WTC11 (cell line): Measurements from ENCODE around the gene FGF21. TPM values are rescaled to one million over a fixed set of nuclear protein-coding genes. Genes with fewer than 3 reads are reported as not detected.

Experiments used
- ATAC-seq: fragments of 200-7000 bp; cut with Tn5 transposase; 2 replicates; pipeline ENCODE4 v1.10.0; 2021; ENCODE audit warnings: mild to moderate bottlenecking, moderate library complexity
- CTCF ChIA-PET: fragments of 300-600 bp; sonication (Branson Sonifier 250); formaldehyde crosslinking; loops from one replicate; lab custom pipeline; 2021; ENCODE audit warnings: antibody characterized with exemption; lab: Charles Lee
- POLR2A ChIA-PET: fragments of 350-600 bp; sonication (Branson Sonifier 250); formaldehyde crosslinking; loops from one replicate; lab custom pipeline; 2021; ENCODE audit warnings: antibody characterized with exemption; lab: Charles Lee
- DNase-seq: peaks from one replicate; pipeline ENCODE4 v3.0.0; 2021; ENCODE audit warnings: low spot score
- H3K27ac Mint-ChIP-seq: 2 replicates; pipeline ENCODE4 v1.8.0; 2021; ENCODE audit warnings: mixed read lengths
- H3K27me3 Mint-ChIP-seq: 2 replicates; pipeline ENCODE4 v1.8.0; 2021; ENCODE audit warnings: low read depth, mild to moderate bottlenecking, moderate library complexity, mixed read lengths
- H3K36me3 Mint-ChIP-seq: 2 replicates; pipeline ENCODE4 v1.8.0; 2021; ENCODE audit warnings: mixed read lengths
- H3K4me1 Mint-ChIP-seq: 2 replicates; pipeline ENCODE4 v1.8.0; 2022; ENCODE audit warnings: mixed read lengths
- H3K4me3 Mint-ChIP-seq: 2 replicates; pipeline ENCODE4 v1.8.0; 2021; ENCODE audit warnings: mild to moderate bottlenecking, moderate library complexity, mixed read lengths
- H3K9me3 Mint-ChIP-seq: 2 replicates; pipeline ENCODE4 v1.8.0; 2021; ENCODE audit warnings: mixed read lengths
- CREM ChIP-seq: sonication (generic); formaldehyde crosslinking; IDR thresholded peaks from 2 replicates; pipeline ENCODE4 v1.8.1; 2022; ENCODE audit warnings: mild to moderate bottlenecking, missing genetic modification reagents, moderate library complexity
- FOXP1 ChIP-seq: sonication (generic); formaldehyde crosslinking; IDR thresholded peaks from 2 replicates; pipeline ENCODE4 v1.8.0; 2022; ENCODE audit warnings: missing genetic modification reagents, mild to moderate bottlenecking, moderate library complexity, borderline replicate concordance
- NFATC4 ChIP-seq: fragments of 250-450 bp; sonication (Bioruptor Pico); IDR thresholded peaks from 2 replicates; pipeline ENCODE4 v1.9.0; 2021; ENCODE audit warnings: mild to moderate bottlenecking
- NR2C2 ChIP-seq: sonication (generic); formaldehyde crosslinking; IDR thresholded peaks from 2 replicates; pipeline ENCODE4 v1.8.0; 2022; ENCODE audit warnings: mild to moderate bottlenecking, missing genetic modification reagents
- TP53 ChIP-seq: sonication (generic); formaldehyde crosslinking; IDR thresholded peaks from 2 replicates; pipeline ENCODE4 v1.8.1; 2023; ENCODE audit warnings: mild to moderate bottlenecking, missing genetic modification reagents
- ZNF121 ChIP-seq: sonication (generic); formaldehyde crosslinking; IDR thresholded peaks from 2 replicates; pipeline ENCODE4 v1.8.0; 2023; ENCODE audit warnings: missing genetic modification reagents
- ZNF232 ChIP-seq: sonication (generic); formaldehyde crosslinking; IDR thresholded peaks from 2 replicates; pipeline ENCODE4 v1.8.0; 2022; ENCODE audit warnings: mild to moderate bottlenecking, missing genetic modification reagents
- ZNF396 ChIP-seq: fragments of 250-450 bp; sonication (Bioruptor Pico); IDR thresholded peaks from 2 replicates; pipeline ENCODE4 v1.8.0; 2021; ENCODE audit warnings: mild to moderate bottlenecking, moderate library complexity, borderline replicate concordance
- ZNF423 ChIP-seq: fragments of 250-450 bp; sonication (Bioruptor Pico); IDR thresholded peaks from 2 replicates; pipeline ENCODE4 v2.1.2; 2022; ENCODE audit warnings: mild to moderate bottlenecking, moderate library complexity
- ZNF671 ChIP-seq: fragments of 250-450 bp; sonication (Bioruptor Pico); IDR thresholded peaks from 2 replicates; pipeline ENCODE4 v1.8.0; 2021; ENCODE audit warnings: mild to moderate bottlenecking
- total RNA-seq: library from RNA; stranded (reverse); gene quantifications from 3 replicates; pipeline ENCODE4 v1.2.3, GENCODE V29; 2021
- TF ChIP-seq, protein P1 (sequence below): sonication (generic); formaldehyde crosslinking; IDR thresholded peaks from 2 replicates; pipeline ENCODE4 v1.8.0; 2022; ENCODE audit warnings: mild to moderate bottlenecking, missing genetic modification reagents
- TF ChIP-seq, protein P2 (sequence below): fragments of 200-600 bp; IDR thresholded peaks from 2 replicates; pipeline ENCODE4 v1.8.0; 2022; ENCODE audit warnings: antibody characterized with exemption
- TF ChIP-seq, protein P3 (sequence below): fragments of 250-450 bp; sonication (Bioruptor Pico); conservative IDR thresholded peaks from 2 replicates; pipeline ENCODE4 v1.9.0; 2021; ENCODE audit warnings: mild to moderate bottlenecking
- TF ChIP-seq, protein P4 (sequence below): fragments of 250-450 bp; sonication (Bioruptor Pico); IDR thresholded peaks from 2 replicates; pipeline ENCODE4 v1.9.0; 2021; ENCODE audit warnings: mild to moderate bottlenecking
- TF ChIP-seq, protein P5 (sequence below): sonication (generic); formaldehyde crosslinking; IDR thresholded peaks from 2 replicates; pipeline ENCODE4 v1.8.1; 2022; ENCODE audit warnings: low read depth, missing genetic modification reagents, borderline replicate concordance
- TF ChIP-seq, protein P6 (sequence below): sonication (generic); formaldehyde crosslinking; IDR thresholded peaks from 2 replicates; pipeline ENCODE4 v1.8.1; 2023; ENCODE audit warnings: mild to moderate bottlenecking, missing genetic modification reagents, moderate library complexity
- TF ChIP-seq, protein P7 (sequence below): fragments of 250-450 bp; sonication (Bioruptor Pico); IDR thresholded peaks from 2 replicates; pipeline ENCODE4 v2.1.2; 2022; ENCODE audit warnings: mild to moderate bottlenecking, moderate library complexity
- TF ChIP-seq, protein P8 (sequence below): sonication (generic); formaldehyde crosslinking; IDR thresholded peaks from 2 replicates; pipeline ENCODE4 v1.8.0; 2022; ENCODE audit warnings: mild to moderate bottlenecking, missing genetic modification reagents

Gene FGF21
- total RNA-seq, 1 experiment from 2014 or later, result 0.26 TPM

DNA sequence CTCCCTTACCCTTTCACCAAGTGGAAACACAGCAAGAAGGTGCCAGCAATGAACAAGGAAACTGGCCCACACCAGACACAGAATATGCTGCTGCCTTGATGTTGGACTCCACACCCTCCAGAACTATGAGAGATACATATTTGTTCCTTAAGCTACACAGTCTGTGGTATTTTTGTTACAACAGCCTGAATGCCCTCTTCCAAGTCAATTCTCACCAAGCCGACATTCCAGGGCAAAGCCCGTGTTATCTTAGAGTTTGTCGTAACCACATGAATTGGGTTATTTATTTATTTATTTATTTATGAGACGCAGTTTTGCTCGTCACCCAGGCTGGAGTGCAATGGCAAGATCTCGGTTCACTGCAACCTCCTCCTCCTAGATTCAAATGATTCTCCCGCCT, 14.9 kb downstream of the FGF21 start (continued):
- TF ChIP-seq ZNF121 (CRISPR knock-in tag), result no peak
- no peak for TF ChIP-seq NR2C2 (CRISPR knock-in tag)
- no peak for TF ChIP-seq ZNF671 (CRISPR knock-in tag)
- no peak for TF ChIP-seq ZNF232 (CRISPR knock-in tag)
- no peak for TF ChIP-seq CREM (CRISPR knock-in tag)
- TF ChIP-seq, protein P1, sequence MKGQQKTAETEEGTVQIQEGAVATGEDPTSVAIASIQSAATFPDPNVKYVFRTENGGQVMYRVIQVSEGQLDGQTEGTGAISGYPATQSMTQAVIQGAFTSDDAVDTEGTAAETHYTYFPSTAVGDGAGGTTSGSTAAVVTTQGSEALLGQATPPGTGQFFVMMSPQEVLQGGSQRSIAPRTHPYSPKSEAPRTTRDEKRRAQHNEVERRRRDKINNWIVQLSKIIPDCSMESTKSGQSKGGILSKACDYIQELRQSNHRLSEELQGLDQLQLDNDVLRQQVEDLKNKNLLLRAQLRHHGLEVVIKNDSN, result no peak
- TF ChIP-seq, protein P2, sequence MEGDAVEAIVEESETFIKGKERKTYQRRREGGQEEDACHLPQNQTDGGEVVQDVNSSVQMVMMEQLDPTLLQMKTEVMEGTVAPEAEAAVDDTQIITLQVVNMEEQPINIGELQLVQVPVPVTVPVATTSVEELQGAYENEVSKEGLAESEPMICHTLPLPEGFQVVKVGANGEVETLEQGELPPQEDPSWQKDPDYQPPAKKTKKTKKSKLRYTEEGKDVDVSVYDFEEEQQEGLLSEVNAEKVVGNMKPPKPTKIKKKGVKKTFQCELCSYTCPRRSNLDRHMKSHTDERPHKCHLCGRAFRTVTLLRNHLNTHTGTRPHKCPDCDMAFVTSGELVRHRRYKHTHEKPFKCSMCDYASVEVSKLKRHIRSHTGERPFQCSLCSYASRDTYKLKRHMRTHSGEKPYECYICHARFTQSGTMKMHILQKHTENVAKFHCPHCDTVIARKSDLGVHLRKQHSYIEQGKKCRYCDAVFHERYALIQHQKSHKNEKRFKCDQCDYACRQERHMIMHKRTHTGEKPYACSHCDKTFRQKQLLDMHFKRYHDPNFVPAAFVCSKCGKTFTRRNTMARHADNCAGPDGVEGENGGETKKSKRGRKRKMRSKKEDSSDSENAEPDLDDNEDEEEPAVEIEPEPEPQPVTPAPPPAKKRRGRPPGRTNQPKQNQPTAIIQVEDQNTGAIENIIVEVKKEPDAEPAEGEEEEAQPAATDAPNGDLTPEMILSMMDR, result no peak
- TF ChIP-seq, protein P3, sequence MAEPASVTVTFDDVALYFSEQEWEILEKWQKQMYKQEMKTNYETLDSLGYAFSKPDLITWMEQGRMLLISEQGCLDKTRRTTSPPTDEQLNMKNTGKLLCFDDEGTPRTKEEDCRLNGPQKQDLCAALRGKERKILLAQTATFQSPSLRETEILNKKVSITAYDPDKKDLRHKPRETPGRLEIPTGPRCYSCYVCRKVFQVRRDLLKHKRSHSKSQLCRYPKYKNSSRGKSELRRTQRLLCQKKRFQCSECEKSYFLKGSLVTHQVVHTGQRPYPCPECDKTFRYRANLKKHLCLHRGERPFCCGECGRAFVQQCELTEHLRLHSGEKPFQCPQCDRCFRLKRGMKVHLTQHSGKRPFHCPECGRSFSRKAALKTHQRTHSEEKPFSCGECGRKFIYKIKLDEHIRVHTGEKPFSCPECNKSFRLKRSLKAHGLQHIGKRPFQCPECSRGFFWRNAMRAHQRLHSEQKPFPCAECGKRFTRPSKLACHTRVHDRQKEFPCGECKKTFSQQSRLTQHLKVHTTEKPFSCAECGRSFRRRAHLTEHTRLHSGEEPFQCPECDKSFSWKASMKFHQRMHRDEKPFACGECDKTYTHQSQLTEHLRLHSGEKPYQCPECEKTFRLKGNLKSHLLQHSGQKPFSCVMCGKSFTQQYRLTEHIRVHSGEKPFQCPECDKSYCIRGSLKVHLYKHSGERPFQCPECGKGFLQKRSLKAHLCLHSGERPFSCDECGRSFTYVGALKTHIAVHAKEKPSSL (CRISPR knock-in tag), result no peak
- no peak for TF ChIP-seq TP53
- TF ChIP-seq, protein P4, sequence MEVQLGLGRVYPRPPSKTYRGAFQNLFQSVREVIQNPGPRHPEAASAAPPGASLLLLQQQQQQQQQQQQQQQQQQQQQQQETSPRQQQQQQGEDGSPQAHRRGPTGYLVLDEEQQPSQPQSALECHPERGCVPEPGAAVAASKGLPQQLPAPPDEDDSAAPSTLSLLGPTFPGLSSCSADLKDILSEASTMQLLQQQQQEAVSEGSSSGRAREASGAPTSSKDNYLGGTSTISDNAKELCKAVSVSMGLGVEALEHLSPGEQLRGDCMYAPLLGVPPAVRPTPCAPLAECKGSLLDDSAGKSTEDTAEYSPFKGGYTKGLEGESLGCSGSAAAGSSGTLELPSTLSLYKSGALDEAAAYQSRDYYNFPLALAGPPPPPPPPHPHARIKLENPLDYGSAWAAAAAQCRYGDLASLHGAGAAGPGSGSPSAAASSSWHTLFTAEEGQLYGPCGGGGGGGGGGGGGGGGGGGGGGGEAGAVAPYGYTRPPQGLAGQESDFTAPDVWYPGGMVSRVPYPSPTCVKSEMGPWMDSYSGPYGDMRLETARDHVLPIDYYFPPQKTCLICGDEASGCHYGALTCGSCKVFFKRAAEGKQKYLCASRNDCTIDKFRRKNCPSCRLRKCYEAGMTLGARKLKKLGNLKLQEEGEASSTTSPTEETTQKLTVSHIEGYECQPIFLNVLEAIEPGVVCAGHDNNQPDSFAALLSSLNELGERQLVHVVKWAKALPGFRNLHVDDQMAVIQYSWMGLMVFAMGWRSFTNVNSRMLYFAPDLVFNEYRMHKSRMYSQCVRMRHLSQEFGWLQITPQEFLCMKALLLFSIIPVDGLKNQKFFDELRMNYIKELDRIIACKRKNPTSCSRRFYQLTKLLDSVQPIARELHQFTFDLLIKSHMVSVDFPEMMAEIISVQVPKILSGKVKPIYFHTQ (CRISPR knock-in tag), result no peak

DNA sequence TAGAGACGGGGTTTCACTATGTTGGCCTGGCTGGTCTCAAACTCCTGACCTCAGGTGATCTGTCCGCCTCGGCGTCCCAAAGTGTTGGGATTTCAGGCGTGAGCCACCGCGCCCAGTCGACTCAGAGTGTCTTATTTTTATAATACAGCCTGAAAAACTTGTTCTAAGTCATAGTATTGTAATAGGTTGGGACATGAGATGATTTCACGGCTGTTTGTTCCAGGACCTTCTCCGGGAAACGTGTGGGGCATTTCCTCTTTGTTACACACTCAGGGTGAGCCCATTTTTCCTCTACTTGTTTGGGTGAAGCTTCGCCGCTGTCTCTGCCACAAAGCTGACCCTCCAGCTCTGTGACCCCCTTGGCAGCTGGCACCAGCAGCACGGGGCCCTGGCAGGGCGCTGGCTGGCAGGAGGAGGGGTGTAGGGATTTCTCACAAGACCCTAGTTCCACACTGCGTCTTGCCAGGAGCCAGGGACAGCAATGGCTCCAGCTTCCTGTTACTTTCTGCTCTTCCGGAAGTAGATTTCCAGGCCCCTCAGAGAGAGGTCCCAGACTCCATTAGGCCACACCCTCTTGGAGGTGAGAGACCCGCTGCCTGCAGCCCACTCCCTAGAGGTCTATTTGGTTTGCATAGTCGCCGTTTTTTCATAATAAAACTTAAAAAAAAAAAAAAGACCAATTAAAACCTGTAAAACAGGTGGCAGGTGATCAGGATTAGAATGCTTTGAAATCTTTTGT, 15.6 kb downstream of the FGF21 start:
- ChIA-PET POLR2A (interaction anchor here (0.7 kb wide), 1 partner anchor 72 kb away, joined by 5 read pairs; no protein-coding TSS in a partner anchor), CTCF (interaction anchor here (1.6 to 2.1 kb wide), 2 partner anchors 25 to 56 kb away, joined by 6 to 7 read pairs; no protein-coding TSS in a partner anchor)
- peaks cover 12% of the 10 kb centered on the region for H3K4me1 Mint-ChIP-seq
- H3K4me3 Mint-ChIP-seq, result no peak overlapping the region
- TF ChIP-seq, protein P5, sequence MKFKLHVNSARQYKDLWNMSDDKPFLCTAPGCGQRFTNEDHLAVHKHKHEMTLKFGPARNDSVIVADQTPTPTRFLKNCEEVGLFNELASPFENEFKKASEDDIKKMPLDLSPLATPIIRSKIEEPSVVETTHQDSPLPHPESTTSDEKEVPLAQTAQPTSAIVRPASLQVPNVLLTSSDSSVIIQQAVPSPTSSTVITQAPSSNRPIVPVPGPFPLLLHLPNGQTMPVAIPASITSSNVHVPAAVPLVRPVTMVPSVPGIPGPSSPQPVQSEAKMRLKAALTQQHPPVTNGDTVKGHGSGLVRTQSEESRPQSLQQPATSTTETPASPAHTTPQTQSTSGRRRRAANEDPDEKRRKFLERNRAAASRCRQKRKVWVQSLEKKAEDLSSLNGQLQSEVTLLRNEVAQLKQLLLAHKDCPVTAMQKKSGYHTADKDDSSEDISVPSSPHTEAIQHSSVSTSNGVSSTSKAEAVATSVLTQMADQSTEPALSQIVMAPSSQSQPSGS (CRISPR knock-in tag), result no peak
- TF ChIP-seq FOXP1 (CRISPR knock-in tag), result no peak
- no peak for TF ChIP-seq NFATC4 (CRISPR knock-in tag)
- TF ChIP-seq, protein P6, sequence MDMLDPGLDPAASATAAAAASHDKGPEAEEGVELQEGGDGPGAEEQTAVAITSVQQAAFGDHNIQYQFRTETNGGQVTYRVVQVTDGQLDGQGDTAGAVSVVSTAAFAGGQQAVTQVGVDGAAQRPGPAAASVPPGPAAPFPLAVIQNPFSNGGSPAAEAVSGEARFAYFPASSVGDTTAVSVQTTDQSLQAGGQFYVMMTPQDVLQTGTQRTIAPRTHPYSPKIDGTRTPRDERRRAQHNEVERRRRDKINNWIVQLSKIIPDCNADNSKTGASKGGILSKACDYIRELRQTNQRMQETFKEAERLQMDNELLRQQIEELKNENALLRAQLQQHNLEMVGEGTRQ (CRISPR knock-in tag), result no peak
- no peak for TF ChIP-seq ZNF396 (CRISPR knock-in tag)
- no peak for TF ChIP-seq ZNF423 (CRISPR knock-in tag)
- TF ChIP-seq, protein P7, sequence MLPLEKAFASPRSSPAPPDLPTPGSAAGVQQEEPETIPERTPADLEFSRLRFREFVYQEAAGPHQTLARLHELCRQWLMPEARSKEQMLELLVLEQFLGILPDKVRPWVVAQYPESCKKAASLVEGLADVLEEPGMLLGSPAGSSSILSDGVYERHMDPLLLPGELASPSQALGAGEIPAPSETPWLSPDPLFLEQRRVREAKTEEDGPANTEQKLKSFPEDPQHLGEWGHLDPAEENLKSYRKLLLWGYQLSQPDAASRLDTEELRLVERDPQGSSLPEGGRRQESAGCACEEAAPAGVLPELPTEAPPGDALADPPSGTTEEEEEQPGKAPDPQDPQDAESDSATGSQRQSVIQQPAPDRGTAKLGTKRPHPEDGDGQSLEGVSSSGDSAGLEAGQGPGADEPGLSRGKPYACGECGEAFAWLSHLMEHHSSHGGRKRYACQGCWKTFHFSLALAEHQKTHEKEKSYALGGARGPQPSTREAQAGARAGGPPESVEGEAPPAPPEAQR (CRISPR knock-in tag), result no peak
- TF ChIP-seq ZNF121 (CRISPR knock-in tag), result no peak
- TF ChIP-seq, protein P8, sequence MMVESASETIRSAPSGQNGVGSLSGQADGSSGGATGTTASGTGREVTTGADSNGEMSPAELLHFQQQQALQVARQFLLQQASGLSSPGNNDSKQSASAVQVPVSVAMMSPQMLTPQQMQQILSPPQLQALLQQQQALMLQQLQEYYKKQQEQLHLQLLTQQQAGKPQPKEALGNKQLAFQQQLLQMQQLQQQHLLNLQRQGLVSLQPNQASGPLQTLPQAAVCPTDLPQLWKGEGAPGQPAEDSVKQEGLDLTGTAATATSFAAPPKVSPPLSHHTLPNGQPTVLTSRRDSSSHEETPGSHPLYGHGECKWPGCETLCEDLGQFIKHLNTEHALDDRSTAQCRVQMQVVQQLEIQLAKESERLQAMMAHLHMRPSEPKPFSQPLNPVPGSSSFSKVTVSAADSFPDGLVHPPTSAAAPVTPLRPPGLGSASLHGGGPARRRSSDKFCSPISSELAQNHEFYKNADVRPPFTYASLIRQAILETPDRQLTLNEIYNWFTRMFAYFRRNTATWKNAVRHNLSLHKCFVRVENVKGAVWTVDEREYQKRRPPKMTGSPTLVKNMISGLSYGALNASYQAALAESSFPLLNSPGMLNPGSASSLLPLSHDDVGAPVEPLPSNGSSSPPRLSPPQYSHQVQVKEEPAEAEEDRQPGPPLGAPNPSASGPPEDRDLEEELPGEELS, result no peak
- TF ChIP-seq, protein P2, result no peak
- DNase-seq, result no peak
- no peak overlapping the region for H3K27ac Mint-ChIP-seq
- peak; percentile 84 for ATAC-seq
- H3K36me3 Mint-ChIP-seq, result no peaks in the 10 kb centered on the region
- H3K9me3 Mint-ChIP-seq, result no peaks in the 10 kb centered on the region
- peaks cover 11% of the 10 kb centered on the region; the same call in 1 of the 2 replicates for H3K27me3 Mint-ChIP-seq
